ENCODE data around the gene LRRC28.

LRRC28 gene

GRCh38 chr15:99424978-99425656 is 173.8 kb downstream of the LRRC28 start:
- DNase-seq, result no peak

DNA sequence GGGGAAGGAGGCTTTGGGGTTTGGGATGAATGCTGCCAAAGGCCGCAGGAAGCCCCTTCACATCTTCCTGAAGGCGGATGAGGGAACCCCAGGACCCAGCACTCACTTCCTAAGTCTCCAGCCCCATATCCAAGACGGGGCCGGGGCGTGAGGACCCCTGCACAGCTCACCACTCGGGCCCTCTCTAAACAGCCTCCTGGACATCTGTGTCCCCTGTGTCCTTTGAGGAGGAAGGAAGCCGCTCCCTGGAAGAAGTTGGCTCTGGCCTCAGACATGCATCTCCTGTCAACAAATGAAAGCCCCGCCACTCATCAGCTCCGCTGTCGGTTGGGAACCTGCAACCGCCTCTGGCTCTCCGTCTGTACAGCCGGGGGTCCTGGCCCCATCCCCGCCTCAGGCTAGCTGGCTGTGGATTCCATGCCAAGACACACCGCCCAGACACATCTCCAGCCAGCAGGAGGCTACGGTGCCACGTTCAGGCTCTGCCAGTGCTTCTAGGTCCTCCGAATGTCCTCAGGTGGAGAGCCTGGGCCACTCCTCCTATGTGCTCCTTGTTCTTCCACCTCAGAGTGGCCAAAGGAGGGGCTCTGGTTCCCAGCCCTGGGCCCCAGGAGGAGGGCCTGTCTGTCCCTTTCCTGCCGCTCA is 174.5 kb downstream of the LRRC28 start:
- DNase-seq, result no peak

- DNase-seq, result no peak
Observed at GRCh38 chr15:99426431-99427105, 175.3 kb downstream of the LRRC28 start.

DNA sequence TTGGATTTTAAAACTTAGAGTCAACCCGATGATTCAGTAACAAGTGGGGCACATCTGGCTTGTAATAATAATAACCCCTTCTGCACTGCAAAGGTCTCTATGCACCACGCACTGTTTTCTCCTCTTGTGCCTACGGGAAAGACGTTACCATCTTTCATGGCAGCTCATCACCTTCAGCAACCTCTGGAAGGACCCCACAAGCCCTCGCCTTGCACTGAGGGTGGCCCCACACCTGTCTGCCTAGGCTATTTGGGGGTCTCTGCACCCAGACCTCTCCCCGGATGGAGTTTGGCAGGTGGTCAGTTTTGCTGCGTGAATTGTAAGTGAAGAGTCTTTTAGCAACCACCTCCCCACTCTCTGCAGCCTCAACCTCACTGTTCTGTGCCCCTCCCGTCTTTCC is 175.9 kb downstream of the LRRC28 start:
- no peak for DNase-seq

GRCh38 chr15:99427668-99428361 is 176.5 kb downstream of the LRRC28 start:
- DNase-seq, result no peak

DNA sequence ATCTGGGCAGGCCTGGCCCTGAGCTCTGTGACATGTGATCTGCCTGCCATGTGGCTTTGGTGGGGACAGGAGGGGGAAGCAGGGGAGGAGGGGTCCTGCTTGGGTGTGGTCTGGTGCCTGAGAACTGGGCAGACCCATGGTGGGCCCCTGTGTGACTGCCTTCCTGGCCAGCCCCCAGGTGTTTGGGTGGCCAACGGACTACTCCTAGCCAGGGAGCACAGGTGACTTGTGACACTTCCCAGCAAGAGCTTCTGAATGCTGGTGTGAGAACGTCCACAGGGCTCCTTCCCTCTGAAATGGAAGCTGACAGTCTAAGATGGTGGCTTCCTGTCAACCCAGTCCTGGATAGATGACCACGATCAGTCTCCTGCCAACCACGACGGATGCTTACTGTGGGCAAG is 178.4 kb downstream of the LRRC28 start:
- DNase-seq, result no peak

GRCh38 chr15:99430881-99431401 is 179.7 kb downstream of the LRRC28 start:
- DNase-seq, result no peak

GRCh38 chr15:99431661-99432091 is 180.4 kb downstream of the LRRC28 start:
- no peak for DNase-seq

- no peak for DNase-seq
Observed at GRCh38 chr15:99432271-99433025, 181.2 kb downstream of the LRRC28 start.

DNA sequence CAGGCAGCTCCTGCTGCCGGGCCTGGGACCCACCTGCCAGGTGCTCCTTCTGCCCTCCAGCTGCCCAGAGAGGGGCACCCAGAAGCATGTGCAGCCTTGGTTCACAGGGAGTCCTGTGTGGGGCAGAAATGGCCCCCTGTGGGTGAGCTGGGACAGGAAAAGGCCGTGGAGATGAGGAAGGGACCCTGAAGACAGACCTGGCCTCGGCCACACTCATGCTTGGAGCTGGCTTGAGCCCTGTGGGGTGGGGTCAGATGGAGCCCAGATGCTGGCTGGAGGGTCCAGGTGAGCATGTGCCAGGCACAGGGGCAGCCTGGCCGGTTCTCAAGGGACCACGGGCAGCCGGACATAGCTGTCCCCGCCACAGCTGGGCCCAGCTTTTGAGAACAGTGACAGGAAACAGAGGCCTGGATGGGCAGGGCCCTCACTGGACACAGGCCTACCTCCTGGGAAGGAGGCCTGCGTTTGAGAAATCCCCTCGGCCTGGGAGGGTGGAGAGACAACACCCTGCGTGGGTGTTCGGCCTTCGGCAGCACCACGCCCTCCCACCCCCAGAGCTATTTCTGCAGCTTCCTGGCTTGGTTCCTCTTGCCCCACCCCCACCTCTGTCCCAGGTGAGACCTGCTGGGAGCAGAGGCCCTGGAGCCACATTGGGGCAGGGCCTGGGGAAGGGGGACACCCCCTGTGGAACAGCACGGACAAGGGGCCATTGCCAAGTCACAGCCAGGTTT is 181.9 kb downstream of the LRRC28 start:
- no peak for DNase-seq

DNA sequence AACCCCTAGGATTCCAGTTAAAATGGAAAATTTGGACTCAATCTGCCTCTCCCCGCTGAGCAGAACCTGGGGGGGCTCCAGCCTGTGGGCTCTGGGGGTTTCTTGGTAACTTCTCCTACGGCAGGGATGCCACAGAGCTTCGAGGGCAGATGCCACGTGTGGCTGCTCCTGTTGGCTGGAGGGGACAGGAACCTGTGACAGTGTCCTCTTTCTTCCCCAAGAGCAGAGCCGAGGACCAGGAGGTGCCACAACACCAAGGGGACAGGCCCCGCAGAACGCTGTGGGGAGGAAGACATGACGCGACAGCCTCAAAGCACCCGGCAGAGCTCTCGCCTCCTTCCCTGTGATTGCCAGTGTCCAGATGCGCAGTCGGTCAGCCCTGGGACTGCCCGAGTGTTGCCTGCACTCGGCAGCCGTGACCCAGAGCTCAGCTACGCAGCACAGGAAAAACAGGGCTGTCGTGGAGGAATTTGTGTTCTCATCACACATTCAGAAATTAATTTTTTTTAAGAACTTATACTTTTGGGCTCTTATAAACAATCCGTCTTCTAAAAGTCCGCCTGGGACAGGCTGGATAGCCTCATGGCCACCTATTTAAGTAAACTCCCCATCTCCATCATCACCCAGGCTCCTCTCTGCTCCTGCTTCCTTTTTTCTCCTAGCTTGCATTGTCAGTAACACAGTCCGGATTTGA is 182.6 kb downstream of the LRRC28 start:
- DNase-seq, result no peak

DNA sequence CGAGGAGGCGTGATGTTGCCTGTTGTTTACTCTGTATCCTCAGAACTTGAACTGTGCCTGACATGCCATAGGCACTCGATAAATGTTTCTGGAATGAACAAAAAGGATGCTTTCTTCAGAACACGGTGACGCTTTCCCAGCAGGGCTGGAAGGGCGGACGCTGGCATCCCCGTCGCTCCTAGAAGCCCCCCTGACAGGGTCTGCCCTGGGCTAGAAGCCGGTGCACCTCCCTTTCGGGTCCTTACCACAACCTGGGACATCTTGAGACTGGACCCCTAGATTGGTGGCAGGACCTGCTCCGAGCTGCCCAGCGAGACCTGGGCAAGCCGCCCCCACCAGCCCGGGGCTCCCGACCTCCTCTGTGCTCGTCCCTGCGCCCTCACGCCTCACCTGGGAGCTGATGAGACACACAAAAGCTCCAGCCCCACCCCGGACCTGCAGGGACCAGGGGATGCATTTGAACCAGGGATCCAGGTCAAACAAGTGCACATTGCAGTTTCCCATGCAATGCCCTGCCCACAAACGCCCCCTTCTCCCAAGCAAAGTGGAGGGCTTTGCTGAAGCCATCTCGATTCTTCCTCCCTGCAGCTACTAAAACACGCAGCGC is 183.3 kb downstream of the LRRC28 start:
- no peak for DNase-seq

DNA sequence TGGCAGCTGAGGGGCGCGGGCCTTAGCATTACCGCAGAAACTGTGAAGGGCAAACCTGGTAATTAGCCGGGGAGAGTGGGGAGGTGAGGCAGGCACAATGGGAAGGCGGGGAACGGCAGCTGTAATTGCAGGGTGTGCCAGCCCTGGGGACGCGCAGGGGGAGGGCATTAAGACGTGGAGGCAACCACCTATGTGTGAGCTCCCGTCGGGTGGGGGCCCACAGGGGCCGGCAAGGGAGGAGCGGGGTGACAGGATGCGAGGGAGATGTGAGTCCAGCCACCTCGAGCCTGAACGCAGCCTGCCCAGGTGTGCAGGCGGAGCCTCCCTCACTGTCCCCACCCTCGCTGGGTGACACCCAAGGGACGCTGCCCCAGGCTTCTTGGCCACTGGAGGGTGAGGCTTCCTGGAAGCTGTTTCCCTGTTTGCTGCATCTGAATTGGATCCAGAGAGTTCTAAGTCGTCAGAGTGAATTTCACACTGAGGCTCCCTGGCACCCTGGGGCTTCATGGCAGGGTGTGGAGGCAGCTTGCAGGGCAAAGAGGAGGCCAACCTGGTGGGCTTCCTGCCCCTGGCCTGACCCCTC is 183.9 kb downstream of the LRRC28 start:
- peak; percentile 66 for DNase-seq

GRCh38 chr15:99435877-99436541 is 184.7 kb downstream of the LRRC28 start:
- no peak for DNase-seq

DNA sequence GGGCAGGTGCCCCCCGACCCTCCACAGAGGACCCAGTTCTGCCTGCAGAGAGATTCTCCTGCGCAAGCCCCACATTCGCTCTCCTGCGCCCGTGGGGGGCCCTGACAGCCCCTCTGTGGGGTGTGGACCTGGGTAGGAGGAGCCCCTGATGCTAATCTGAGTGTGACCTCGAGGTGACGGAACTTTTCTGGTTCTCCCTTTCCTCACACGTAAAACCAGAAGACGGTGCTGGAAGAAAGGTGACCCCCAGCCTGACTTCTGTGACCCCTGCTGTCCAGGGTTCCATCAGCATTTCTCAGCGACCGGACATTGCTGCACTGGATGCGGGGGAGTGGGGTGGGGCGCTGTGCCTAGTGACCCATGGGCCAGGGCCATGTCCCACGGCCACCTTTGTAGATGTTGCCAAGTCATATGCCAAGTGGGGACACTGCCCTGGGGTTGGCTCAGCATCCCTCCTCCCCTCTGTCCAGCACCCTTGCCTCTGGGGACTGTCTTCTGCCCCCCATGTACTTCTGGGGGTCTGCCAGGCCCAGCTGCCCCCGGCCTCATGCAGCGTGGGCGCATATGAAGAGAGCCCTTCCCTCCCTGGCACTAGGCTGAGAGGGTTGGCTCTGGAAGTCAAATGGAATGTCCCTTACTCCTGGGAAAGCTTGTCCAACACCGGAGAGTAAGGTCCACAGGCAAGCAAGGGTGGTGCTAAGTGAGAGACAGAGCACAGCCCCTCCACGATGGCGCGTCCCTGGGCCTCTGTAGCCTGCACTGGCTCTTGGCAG is 185.4 kb downstream of the LRRC28 start:
- DNase-seq, result no peak

DNA sequence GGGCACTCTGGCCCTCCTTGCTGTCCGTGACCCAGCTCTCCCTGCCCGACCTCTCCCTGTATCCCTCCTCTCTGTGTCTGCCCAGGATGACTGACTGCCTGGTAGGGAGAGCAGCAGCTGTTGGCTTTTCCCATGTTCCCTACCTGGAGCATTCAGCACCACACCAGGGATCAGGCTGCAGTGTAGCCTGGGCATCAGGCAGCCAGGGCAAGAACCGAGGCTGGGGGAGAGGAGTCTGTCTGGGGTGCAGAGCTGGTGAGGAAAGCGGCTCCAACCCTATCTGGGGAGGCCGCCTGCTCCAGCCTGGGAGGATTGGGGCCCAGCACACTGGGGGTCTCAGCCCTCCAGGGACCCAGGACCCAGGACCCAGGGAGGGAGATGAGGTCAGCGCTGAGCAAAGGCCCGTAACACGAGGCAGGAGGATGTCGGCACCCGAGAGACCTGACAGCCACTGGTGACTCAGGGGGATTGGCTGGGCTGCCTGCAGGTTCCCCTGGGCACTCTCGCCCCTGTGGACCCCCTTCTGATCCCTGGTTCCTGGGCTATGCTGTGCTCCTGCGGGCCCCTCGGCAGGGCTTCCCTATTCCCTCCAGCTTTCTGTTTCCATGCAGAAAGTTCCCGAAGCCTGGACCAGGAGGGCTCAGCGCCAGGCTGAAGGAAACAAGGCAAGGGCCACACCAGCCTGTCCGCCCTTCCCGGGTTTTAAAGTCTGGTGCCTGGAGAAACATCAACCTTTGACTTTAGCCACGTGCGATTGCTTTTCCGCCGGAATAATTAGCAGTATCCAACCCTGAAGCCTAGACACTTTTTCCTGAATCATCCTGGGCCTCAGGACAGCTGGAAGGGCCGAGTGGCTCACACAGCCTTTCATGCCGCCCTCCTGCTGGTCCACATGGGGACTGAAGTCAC is 186.3 kb downstream of the LRRC28 start:
- DNase-seq, result no peak

DNA sequence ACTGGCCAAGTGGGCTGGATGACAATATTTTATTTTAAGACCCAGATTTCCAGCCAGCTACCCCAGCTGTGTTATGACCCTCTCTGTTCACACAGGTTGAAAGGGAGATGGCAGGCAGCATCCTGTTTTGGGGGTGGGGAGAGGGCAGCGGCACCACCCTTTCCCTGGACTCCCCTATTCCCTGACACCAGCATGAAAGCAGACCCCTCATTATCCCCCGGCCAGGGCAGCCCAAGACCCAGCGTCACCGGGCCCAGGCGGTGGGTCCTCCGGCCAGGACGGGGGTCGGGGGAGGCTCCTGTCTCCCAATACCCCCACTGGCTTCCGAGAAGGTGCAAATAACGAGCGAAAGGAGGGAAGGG is 186.9 kb downstream of the LRRC28 start:
- no peak for DNase-seq

Data from RPMI8226 (cell line).